NCI-H446 (cell line): Measurements from ENCODE around the gene THY1.
"Not testable (repeated sequence)": the region's sequence is repeated elsewhere in the genome, so short reads cannot be mapped to it uniquely, and the experiment has no call there.

Source experiments
- DNase-seq, 2 experiments: peaks; one replicate each; lab custom pipeline; 2025; lab: John Stamatoyannopoulos, UW

The THY1 gene

GRCh38 chr11:119422809-119423508 is at the start of gene THY1:
Gene THY1 (minus strand): TSS chr11:119423172. CDS start chr11:119420905, 2,267 bp downstream.
- DNase-seq: peak; percentile 37 to 64

- no peak for DNase-seq
Measured at GRCh38 chr11:119472186-119472855, 49.3 kb upstream of the THY1 start.

- DNase-seq: no peak
Measured at GRCh38 chr11:119471329-119471728, 48.4 kb upstream of the THY1 start.

- DNase-seq: peak in 1 of 2 experiments; percentile 21
Measured at GRCh38 chr11:119470317-119471291, 47.6 kb upstream of the THY1 start.

- no peak for DNase-seq
Measured at GRCh38 chr11:119469506-119469905, 46.5 kb upstream of the THY1 start.

GRCh38 chr11:119468511-119468910 is 45.5 kb upstream of the THY1 start:
- no peak for DNase-seq

GRCh38 chr11:119461229-119461963 is 38.4 kb upstream of the THY1 start:
- no peak for DNase-seq

GRCh38 chr11:119460582-119460981 is 37.6 kb upstream of the THY1 start:
- DNase-seq: no peak

- DNase-seq: no peak
Measured at GRCh38 chr11:119460097-119460496, 37.1 kb upstream of the THY1 start.

GRCh38 chr11:119459293-119459976 is 36.5 kb upstream of the THY1 start:
- DNase-seq: no peak

- not testable (repeated sequence) for DNase-seq
Measured at GRCh38 chr11:119455708-119456107, 32.7 kb upstream of the THY1 start.

GRCh38 chr11:119455241-119455640 is 32.3 kb upstream of the THY1 start:
- not testable (repeated sequence) for DNase-seq

- DNase-seq: no peak
Measured at GRCh38 chr11:119453881-119454280, 30.9 kb upstream of the THY1 start.

- DNase-seq: no peak
Measured at GRCh38 chr11:119450590-119451326, 27.8 kb upstream of the THY1 start.

GRCh38 chr11:119449498-119449897 is 26.5 kb upstream of the THY1 start:
- no peak for DNase-seq

- DNase-seq: no peak
Measured at GRCh38 chr11:119448380-119448779, 25.4 kb upstream of the THY1 start.

GRCh38 chr11:119447664-119448242 is 24.8 kb upstream of the THY1 start:
- DNase-seq: no peak

GRCh38 chr11:119446871-119447663 is 24.1 kb upstream of the THY1 start:
- no peak for DNase-seq

GRCh38 chr11:119446434-119446833 is 23.5 kb upstream of the THY1 start:
- DNase-seq: no peak
